Thyroid gland (tissue), 4 donors: Measurements from ENCODE around the gene THAP7.

Source experiments
- POLR2A ChIP-seq, 2 donors: fragments of 450-650 bp; IDR thresholded peaks; one replicate each; pipeline ENCODE4 v1.6.1; 2017; ENCODE audit warnings: antibody characterized with exemption in 2 of 2, mild to moderate bottlenecking in 2 of 2, moderate library complexity in 1 of 2
- TF ChIP-seq, protein P1 (sequence below), 6 experiments: fragments of 200-600 bp in 3 of 6; fragments of 450-650 bp in 3 of 6; sonication (generic) in 3 of 6; IDR thresholded peaks; one replicate each; pipeline ENCODE4 v1.5.1; 2016 to 2019; ENCODE audit warnings: antibody characterized with exemption in 6 of 6, mild to moderate bottlenecking in 2 of 6, inconsistent platforms in 1 of 6, moderate library complexity in 1 of 6

GRCh38 chr22:20963201-20964052, 38.5 kb downstream of the THAP7 start:
- TF ChIP-seq, protein P1, sequence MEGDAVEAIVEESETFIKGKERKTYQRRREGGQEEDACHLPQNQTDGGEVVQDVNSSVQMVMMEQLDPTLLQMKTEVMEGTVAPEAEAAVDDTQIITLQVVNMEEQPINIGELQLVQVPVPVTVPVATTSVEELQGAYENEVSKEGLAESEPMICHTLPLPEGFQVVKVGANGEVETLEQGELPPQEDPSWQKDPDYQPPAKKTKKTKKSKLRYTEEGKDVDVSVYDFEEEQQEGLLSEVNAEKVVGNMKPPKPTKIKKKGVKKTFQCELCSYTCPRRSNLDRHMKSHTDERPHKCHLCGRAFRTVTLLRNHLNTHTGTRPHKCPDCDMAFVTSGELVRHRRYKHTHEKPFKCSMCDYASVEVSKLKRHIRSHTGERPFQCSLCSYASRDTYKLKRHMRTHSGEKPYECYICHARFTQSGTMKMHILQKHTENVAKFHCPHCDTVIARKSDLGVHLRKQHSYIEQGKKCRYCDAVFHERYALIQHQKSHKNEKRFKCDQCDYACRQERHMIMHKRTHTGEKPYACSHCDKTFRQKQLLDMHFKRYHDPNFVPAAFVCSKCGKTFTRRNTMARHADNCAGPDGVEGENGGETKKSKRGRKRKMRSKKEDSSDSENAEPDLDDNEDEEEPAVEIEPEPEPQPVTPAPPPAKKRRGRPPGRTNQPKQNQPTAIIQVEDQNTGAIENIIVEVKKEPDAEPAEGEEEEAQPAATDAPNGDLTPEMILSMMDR (IDR thresholded peaks at IDR 0.05), result no peak
- no peak for TF ChIP-seq POLR2A (IDR thresholded peaks at IDR 0.05)
